CD4-positive, alpha-beta T cell (primary cell): ENCODE data around the gene CFDP1. TPM values are rescaled to one million over a fixed set of nuclear protein-coding genes. Genes with fewer than 3 reads are reported as not detected.

Experiments
- ATAC-seq: fragments of 200-7000 bp; cut with Tn5 transposase; one replicate; pipeline ENCODE4 v1.10.0; 2022; ENCODE audit warnings: mild to moderate bottlenecking; ENCODE audit not compliant: poor library complexity
- CTCF ChIA-PET: fragments of 350-600 bp; sonication (Branson Sonifier 250); formaldehyde crosslinking; loops from one replicate; lab custom pipeline; 2021; ENCODE audit warnings: antibody characterized with exemption, inconsistent platforms; lab: Charles Lee
- POLR2A ChIA-PET: fragments of 350-600 bp; sonication (Branson Sonifier 250); formaldehyde crosslinking; loops from one replicate; lab custom pipeline; 2021; ENCODE audit warnings: antibody characterized with exemption, inconsistent platforms; lab: Charles Lee
- DNase-seq, 14 experiments: peaks; one replicate each; pipeline ENCODE4 v3.0.0-alpha.2; 2013 to 2020; ENCODE audit warnings: mixed read lengths in 2 of 14
- H3K27ac ChIP-seq, 2 donors: one replicate each; pipeline versions ENCODE4 v1.5.1 to v1.7.0; 2013; ENCODE audit warnings: low read length in 2 of 2, low read depth in 1 of 2, mild to moderate bottlenecking in 1 of 2
- H3K27me3 ChIP-seq, 2 experiments: 1 replicate in 1 of 2; 2 replicates in 1 of 2; pipeline versions ENCODE4 v1.6.1 to v1.7.0; 2013; ENCODE audit warnings: low read length in 2 of 2, control low read depth in 1 of 2, mild to moderate bottlenecking in 1 of 2, moderate library complexity in 1 of 2; ENCODE audit not compliant: insufficient read depth in 2 of 2, control insufficient read depth in 1 of 2
- H3K36me3 ChIP-seq: one replicate; pipeline ENCODE4 v1.6.1; 2013; ENCODE audit warnings: low read length, control low read depth; ENCODE audit not compliant: insufficient read depth
- H3K4me1 ChIP-seq: one replicate; pipeline ENCODE4 v1.6.1; 2013; ENCODE audit warnings: low read length, control low read depth; ENCODE audit not compliant: insufficient read depth
- H3K4me3 ChIP-seq: one replicate; pipeline ENCODE4 v1.5.1; 2013; ENCODE audit warnings: mild to moderate bottlenecking, low read length, moderate library complexity
- H3K9me3 ChIP-seq, 2 experiments: 1 replicate in 1 of 2; 2 replicates in 1 of 2; pipeline versions ENCODE4 v1.6.1 to v1.7.0; 2013; ENCODE audit warnings: low read length in 2 of 2, mild to moderate bottlenecking in 2 of 2, control low read depth in 1 of 2, moderate library complexity in 1 of 2; ENCODE audit not compliant: control insufficient read depth in 1 of 2, insufficient read depth in 1 of 2
- H3K27ac Mint-ChIP-seq: one replicate; pipeline ENCODE4 v1.8.0; 2020; ENCODE audit warnings: mixed read lengths
- H3K27me3 Mint-ChIP-seq: one replicate; pipeline ENCODE4 v1.8.0; 2021; ENCODE audit warnings: mixed read lengths
- H3K36me3 Mint-ChIP-seq: one replicate; pipeline ENCODE4 v1.8.0; 2021; ENCODE audit warnings: low read depth, mixed read lengths
- H3K4me1 Mint-ChIP-seq: one replicate; pipeline ENCODE4 v1.8.0; 2021; ENCODE audit warnings: low read depth, mixed read lengths
- H3K4me3 Mint-ChIP-seq: one replicate; pipeline ENCODE4 v1.8.0; 2020; ENCODE audit warnings: mild to moderate bottlenecking, mixed read lengths
- H3K9me3 Mint-ChIP-seq: one replicate; pipeline ENCODE4 v1.8.0; 2020; ENCODE audit warnings: mixed read lengths
- CTCF ChIP-seq: fragments of 200-600 bp; IDR thresholded peaks from one replicate; pipeline ENCODE4 v1.8.0; 2022; ENCODE audit warnings: antibody characterized with exemption, mild to moderate bottlenecking
- intact Hi-C, 2 experiments: fragments of 100-400 bp; cut with DNase I in 1 of 2; cut with micrococcal nuclease in 1 of 2; formaldehyde crosslinking; loops; one replicate each; pipeline versions ENCODE4 v1.15.1 to v1.9.0; 2023 to 2025; cut with DNase I, micrococcal nuclease
- total RNA-seq, 174 experiments: library from RNA in 2 of 174; stranded (reverse) in 2 of 174; gene quantifications; one replicate each; pipeline ENCODE4 v1.2.3 and lab custom pipeline; 2021 to 2026

Gene CFDP1
- total RNA-seq, 2 experiments from 2014 or later = 23.0 to 25.5 TPM

- CTCF ChIA-PET = interaction anchor here (0.7 kb wide), 1 partner anchor 49 kb away, joined by 3 read pairs; no protein-coding TSS in a partner anchor
- Mint-ChIP-seq H3K9me3 (no peaks in the 10 kb centered on the region), H3K4me3 (no peak overlapping the region), H3K27me3 (no peaks in the 10 kb centered on the region), H3K27ac (no peak overlapping the region), H3K36me3 (peaks cover 11% of the 10 kb centered on the region), H3K4me1 (peaks cover 53% of the 10 kb centered on the region)
- H3K36me3 ChIP-seq = no peaks in the 10 kb centered on the region
- H3K27me3 ChIP-seq = no peaks in the 10 kb centered on the region
- TF ChIP-seq CTCF = no peak
- ATAC-seq (no peak), DNase-seq (no peak)
- POLR2A ChIA-PET = no interaction called here
- H3K27ac ChIP-seq = no peak overlapping the region
- H3K9me3 ChIP-seq = no peaks in the 10 kb centered on the region
- peaks cover 28% of the 10 kb centered on the region for H3K4me1 ChIP-seq
- intact Hi-C loops = loop anchor here in 1 of 2 experiments (10.0 kb wide), 1 partner anchor 62 kb away; no protein-coding TSS in a partner anchor
- H3K4me3 ChIP-seq = no peak overlapping the region
Measured at GRCh38 chr16:75322740-75323139, 110.6 kb downstream of the CFDP1 start.

GRCh38 chr16:75320435-75320834 is 112.9 kb downstream of the CFDP1 start:
- intact Hi-C loops = loop anchor here in 1 of 2 experiments (10.0 kb wide), 1 partner anchor 64 kb away; no protein-coding TSS in a partner anchor
- Histone ChIP-seq H3K27ac (no peak overlapping the region), H3K9me3 (no peaks in the 10 kb centered on the region), H3K4me3 (no peak overlapping the region), H3K36me3 (no peaks in the 10 kb centered on the region), H3K4me1 (peaks cover 22% of the 10 kb centered on the region), H3K27me3 (no peaks in the 10 kb centered on the region)
- Mint-ChIP-seq H3K4me3 (peak overlapping the region; percentile 52), H3K27ac (no peak overlapping the region), H3K36me3 (peaks cover 20% of the 10 kb centered on the region), H3K9me3 (no peaks in the 10 kb centered on the region), H3K4me1 (peaks cover 39% of the 10 kb centered on the region), H3K27me3 (no peaks in the 10 kb centered on the region)
- TF ChIP-seq CTCF = no peak
- ChIA-PET CTCF (no interaction called here), POLR2A (interaction anchor here (0.8 kb wide), 1 partner anchor 33 kb away, joined by 3 read pairs; no protein-coding TSS in a partner anchor)
- no peak for DNase-seq
- ATAC-seq = no peak

GRCh38 chr16:75319513-75320411 is 113.5 kb downstream of the CFDP1 start:
- intact Hi-C loops = loop anchor here in 1 of 2 experiments (10.0 kb wide), 1 partner anchor 65 kb away; no protein-coding TSS in a partner anchor
- Mint-ChIP-seq H3K27me3 (no peaks in the 10 kb centered on the region), H3K4me3 (peak overlapping the region; percentile 66), H3K4me1 (peaks cover 32% of the 10 kb centered on the region), H3K9me3 (no peaks in the 10 kb centered on the region), H3K27ac (no peak overlapping the region), H3K36me3 (peaks cover 23% of the 10 kb centered on the region)
- DNase-seq = peak in 3 of 14 experiments; percentile 13 to 55 (median 21)
- H3K9me3 ChIP-seq = no peaks in the 10 kb centered on the region
- peak; percentile 11 for ATAC-seq
- ChIA-PET POLR2A (interaction anchor here (0.8 kb wide), 1 partner anchor 32 kb away, joined by 3 read pairs; no protein-coding TSS in a partner anchor), CTCF (no interaction called here)
- peaks cover 22% of the 10 kb centered on the region for H3K4me1 ChIP-seq
- no peak for TF ChIP-seq CTCF
- H3K4me3 ChIP-seq = peak overlapping the region; percentile 24
- no peaks in the 10 kb centered on the region for H3K36me3 ChIP-seq
- H3K27me3 ChIP-seq = no peaks in the 10 kb centered on the region
- H3K27ac ChIP-seq = no peak overlapping the region
